GM19239 (cell line): ENCODE measurements around the gene CCNY.
A peak's percentile ranks its signal among the peaks of the same experiment; 100 is the strongest.
"Not testable (repeated sequence)": the region's sequence is repeated elsewhere in the genome, so short reads cannot be mapped to it uniquely, and the experiment has no call there.

Experiments used
- DNase-seq: peaks from one replicate; pipeline ENCODE4 v3.0.0; 2011; ENCODE audit warnings: low spot score; ENCODE audit not compliant: insufficient read length
- FAIRE-seq: peaks from 2 replicates; lab custom pipeline; 2011; peaks lifted over from hg19 to GRCh38; lab: Jason Lieb, UNC

Gene CCNY

GRCh38 chr10:35501923-35502322 is 165.6 kb downstream of the CCNY start:
- DNase-seq (no peak), FAIRE-seq (no peak)

GRCh38 chr10:35502692-35503091 is 166.4 kb downstream of the CCNY start:
- no peak for FAIRE-seq
- DNase-seq: no peak

GRCh38 chr10:35503578-35503977 is 167.3 kb downstream of the CCNY start:
- no peak for FAIRE-seq
- DNase-seq: no peak

GRCh38 chr10:35504132-35504531 is 167.8 kb downstream of the CCNY start:
- DNase-seq (no peak), FAIRE-seq (no peak)

- DNase-seq (no peak), FAIRE-seq (no peak)
These were observed 169.0 kb downstream of the CCNY start for GRCh38 chr10:35505241-35505873.

- DNase-seq: no peak
- no peak for FAIRE-seq
These were observed 170.4 kb downstream of the CCNY start for GRCh38 chr10:35506741-35507140.

- FAIRE-seq: no peak
- DNase-seq: no peak
These were observed 171.3 kb downstream of the CCNY start for GRCh38 chr10:35507519-35508109.

GRCh38 chr10:35508647-35509046 is 172.3 kb downstream of the CCNY start:
- DNase-seq: no peak
- FAIRE-seq: no peak

- no peak for FAIRE-seq
- DNase-seq: no peak
These were observed 174.6 kb downstream of the CCNY start for GRCh38 chr10:35510891-35511290.

- no peak for FAIRE-seq
These were observed 175.3 kb downstream of the CCNY start for GRCh38 chr10:35511647-35512046.

GRCh38 chr10:35516102-35516670 is 179.9 kb downstream of the CCNY start:
- no peak for FAIRE-seq

More at GRCh38 chr10:35511647-35512046, 175.3 kb downstream of the CCNY start:
- no peak for DNase-seq

GRCh38 chr10:35517431-35518181 is 181.3 kb downstream of the CCNY start:
- DNase-seq (no peak), FAIRE-seq (no peak)

More at GRCh38 chr10:35516102-35516670, 179.9 kb downstream of the CCNY start:
- no peak for DNase-seq

GRCh38 chr10:35518187-35518586 is 181.9 kb downstream of the CCNY start:
- not testable (repeated sequence) for DNase-seq

GRCh38 chr10:35520996-35521395 is 184.7 kb downstream of the CCNY start:
- no peak for FAIRE-seq
- DNase-seq: no peak

More at GRCh38 chr10:35518187-35518586, 181.9 kb downstream of the CCNY start:
- FAIRE-seq: not testable (repeated sequence)

GRCh38 chr10:35523670-35524225 is 187.4 kb downstream of the CCNY start:
- FAIRE-seq: peak; percentile 45
- no peak for DNase-seq

- no peak for FAIRE-seq
These were observed 190.4 kb downstream of the CCNY start for GRCh38 chr10:35526746-35527145.

GRCh38 chr10:35532141-35532540 is 195.8 kb downstream of the CCNY start:
- FAIRE-seq (no peak), DNase-seq (no peak)

More at GRCh38 chr10:35526746-35527145, 190.4 kb downstream of the CCNY start:
- DNase-seq: no peak

- DNase-seq (no peak), FAIRE-seq (no peak)
These were observed 197.3 kb downstream of the CCNY start for GRCh38 chr10:35533565-35533964.

GRCh38 chr10:35535136-35535535 is 198.8 kb downstream of the CCNY start:
- DNase-seq: no peak
- no peak for FAIRE-seq

GRCh38 chr10:35536789-35537188 is 200.5 kb downstream of the CCNY start:
- FAIRE-seq (no peak), DNase-seq (no peak)
